ENCODE measurements around the gene KRT39. TPM values are rescaled to one million over a fixed set of nuclear protein-coding genes. Genes with fewer than 3 reads are reported as not detected.
A peak's percentile ranks its signal among the peaks of the same experiment; 100 is the strongest.

Gene KRT39
- total and polyA plus RNA-seq, 2 of the 13 experiments (the other 11 are each of a cell fraction or from before 2014, with no cell fraction given) = 0.07 to 1.2 TPM

DNA sequence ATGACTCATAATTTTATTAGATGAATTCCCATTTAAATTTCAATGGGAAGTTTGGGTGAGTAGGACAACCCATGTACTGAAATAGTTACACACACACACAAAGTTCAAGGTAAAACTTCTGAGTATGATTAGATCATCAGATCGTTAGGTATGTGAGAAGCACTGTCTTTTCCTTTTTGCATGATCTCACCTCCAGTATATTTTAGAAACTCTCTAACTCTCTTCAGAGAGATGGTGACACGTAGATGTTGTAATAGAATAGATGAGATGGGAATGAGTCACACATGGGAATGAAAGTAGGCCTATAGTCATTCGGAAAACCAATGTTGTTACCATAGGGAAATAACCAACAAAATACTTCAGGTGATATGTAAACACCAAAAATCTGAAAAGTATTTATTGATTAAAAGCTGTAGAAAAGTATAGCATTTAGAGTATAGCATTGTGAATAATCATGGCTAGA is 51.5 kb downstream of the KRT39 start (continued):
- TF ChIP-seq ZNF564 (CRISPR knock-in tag; IDR thresholded peaks at IDR 0.05) (no peak), ZNF563 (CRISPR knock-in tag; IDR thresholded peaks at IDR 0.05) (no peak), ZNF598 (CRISPR knock-in tag; IDR thresholded peaks at IDR 0.05; ENCODE audit: borderline replicate concordance) (no peak), ESRRA (CRISPR knock-in tag; IDR thresholded peaks at IDR 0.05; ENCODE audit: low read depth) (no peak), SOX13 (IDR thresholded peaks at IDR 0.05) (no peak), SOX13 (CRISPR knock-in tag; conservative IDR thresholded peaks at IDR 0.05 in 1 of 2, IDR thresholded peaks at IDR 0.05 in 1 of 2) (peak in 1 of 2 experiments; percentile 53; a peak in 2 of 4 replicates), CREM (IDR thresholded peaks at IDR 0.05) (peak; percentile 45; the same call in 1 of the 2 replicates), CREM (CRISPR knock-in tag; IDR thresholded peaks at IDR 0.05) (no peak), SSRP1 (CRISPR knock-in tag; IDR thresholded peaks at IDR 0.05) (0 out of 2 replicates have a peak, but pooled peaks have one; percentile 46), ZNF44 (CRISPR knock-in tag; IDR thresholded peaks at IDR 0.05) (no peak), IKZF4 (CRISPR knock-in tag; IDR thresholded peaks at IDR 0.05; ENCODE audit: borderline replicate concordance, low read depth, not compliant biosample characterization) (no peak), SOX5 (CRISPR knock-in tag; IDR thresholded peaks at IDR 0.05; ENCODE audit: borderline replicate concordance) (peak; percentile 66), ZC3H13 (CRISPR knock-in tag; IDR thresholded peaks at IDR 0.05) (no peak), SYNCRIP (IDR thresholded peaks at IDR 0.05; ENCODE audit: insufficient read depth, low read depth, low read length) (no peak)
- TF ChIP-seq, protein P1, sequence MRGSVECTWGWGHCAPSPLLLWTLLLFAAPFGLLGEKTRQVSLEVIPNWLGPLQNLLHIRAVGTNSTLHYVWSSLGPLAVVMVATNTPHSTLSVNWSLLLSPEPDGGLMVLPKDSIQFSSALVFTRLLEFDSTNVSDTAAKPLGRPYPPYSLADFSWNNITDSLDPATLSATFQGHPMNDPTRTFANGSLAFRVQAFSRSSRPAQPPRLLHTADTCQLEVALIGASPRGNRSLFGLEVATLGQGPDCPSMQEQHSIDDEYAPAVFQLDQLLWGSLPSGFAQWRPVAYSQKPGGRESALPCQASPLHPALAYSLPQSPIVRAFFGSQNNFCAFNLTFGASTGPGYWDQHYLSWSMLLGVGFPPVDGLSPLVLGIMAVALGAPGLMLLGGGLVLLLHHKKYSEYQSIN (CRISPR knock-in tag; IDR thresholded peaks at IDR 0.05; ENCODE audit: borderline replicate concordance) = no peak
- TF ChIP-seq, protein P2, sequence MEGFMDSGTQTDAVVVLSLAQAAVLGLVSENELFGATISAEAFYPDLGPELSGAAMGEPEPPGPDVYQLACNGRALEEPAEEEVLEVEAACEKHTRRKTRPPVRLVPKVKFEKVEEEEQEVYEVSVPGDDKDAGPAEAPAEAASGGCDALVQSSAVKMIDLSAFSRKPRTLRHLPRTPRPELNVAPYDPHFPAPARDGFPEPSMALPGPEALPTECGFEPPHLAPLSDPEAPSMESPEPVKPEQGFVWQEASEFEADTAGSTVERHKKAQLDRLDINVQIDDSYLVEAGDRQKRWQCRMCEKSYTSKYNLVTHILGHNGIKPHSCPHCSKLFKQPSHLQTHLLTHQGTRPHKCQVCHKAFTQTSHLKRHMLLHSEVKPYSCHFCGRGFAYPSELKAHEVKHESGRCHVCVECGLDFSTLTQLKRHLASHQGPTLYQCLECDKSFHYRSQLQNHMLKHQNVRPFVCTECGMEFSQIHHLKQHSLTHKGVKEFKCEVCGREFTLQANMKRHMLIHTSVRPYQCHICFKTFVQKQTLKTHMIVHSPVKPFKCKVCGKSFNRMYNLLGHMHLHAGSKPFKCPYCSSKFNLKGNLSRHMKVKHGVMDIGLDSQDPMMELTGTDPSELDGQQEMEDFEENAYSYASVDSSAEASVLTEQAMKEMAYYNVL (CRISPR knock-in tag; IDR thresholded peaks at IDR 0.05; ENCODE audit: borderline replicate concordance) = no peak
- TF ChIP-seq, protein P3, sequence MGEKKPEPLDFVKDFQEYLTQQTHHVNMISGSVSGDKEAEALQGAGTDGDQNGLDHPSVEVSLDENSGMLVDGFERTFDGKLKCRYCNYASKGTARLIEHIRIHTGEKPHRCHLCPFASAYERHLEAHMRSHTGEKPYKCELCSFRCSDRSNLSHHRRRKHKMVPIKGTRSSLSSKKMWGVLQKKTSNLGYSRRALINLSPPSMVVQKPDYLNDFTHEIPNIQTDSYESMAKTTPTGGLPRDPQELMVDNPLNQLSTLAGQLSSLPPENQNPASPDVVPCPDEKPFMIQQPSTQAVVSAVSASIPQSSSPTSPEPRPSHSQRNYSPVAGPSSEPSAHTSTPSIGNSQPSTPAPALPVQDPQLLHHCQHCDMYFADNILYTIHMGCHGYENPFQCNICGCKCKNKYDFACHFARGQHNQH (CRISPR knock-in tag; IDR thresholded peaks at IDR 0.05) = no peak
- TF ChIP-seq, protein P4, sequence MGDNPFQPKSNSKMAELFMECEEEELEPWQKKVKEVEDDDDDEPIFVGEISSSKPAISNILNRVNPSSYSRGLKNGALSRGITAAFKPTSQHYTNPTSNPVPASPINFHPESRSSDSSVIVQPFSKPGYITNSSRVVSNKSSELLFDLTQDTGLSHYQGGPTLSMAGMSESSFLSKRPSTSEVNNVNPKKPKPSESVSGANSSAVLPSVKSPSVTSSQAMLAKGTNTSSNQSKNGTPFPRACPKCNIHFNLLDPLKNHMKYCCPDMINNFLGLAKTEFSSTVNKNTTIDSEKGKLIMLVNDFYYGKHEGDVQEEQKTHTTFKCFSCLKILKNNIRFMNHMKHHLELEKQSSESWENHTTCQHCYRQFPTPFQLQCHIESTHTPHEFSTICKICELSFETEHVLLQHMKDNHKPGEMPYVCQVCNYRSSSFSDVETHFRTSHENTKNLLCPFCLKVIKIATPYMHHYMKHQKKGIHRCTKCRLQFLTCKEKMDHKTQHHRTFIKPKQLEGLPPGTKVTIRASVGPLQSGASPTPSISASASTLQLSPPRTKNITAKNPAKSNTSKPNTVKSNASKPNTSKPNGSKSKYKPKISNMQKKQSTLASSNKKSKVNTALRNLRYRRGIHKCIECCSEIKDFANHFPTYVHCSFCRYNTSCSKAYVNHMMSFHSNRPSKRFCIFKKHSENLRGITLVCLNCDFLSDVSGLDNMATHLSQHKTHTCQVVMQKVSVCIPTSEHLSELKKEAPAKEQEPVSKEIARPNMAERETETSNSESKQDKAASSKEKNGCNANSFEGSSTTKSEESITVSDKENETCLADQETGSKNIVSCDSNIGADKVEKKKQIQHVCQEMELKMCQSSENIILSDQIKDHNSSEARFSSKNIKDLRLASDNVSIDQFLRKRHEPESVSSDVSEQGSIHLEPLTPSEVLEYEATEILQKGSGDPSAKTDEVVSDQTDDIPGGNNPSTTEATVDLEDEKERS (CRISPR knock-in tag; IDR thresholded peaks at IDR 0.05) = no peak
- TF ChIP-seq, protein P5, sequence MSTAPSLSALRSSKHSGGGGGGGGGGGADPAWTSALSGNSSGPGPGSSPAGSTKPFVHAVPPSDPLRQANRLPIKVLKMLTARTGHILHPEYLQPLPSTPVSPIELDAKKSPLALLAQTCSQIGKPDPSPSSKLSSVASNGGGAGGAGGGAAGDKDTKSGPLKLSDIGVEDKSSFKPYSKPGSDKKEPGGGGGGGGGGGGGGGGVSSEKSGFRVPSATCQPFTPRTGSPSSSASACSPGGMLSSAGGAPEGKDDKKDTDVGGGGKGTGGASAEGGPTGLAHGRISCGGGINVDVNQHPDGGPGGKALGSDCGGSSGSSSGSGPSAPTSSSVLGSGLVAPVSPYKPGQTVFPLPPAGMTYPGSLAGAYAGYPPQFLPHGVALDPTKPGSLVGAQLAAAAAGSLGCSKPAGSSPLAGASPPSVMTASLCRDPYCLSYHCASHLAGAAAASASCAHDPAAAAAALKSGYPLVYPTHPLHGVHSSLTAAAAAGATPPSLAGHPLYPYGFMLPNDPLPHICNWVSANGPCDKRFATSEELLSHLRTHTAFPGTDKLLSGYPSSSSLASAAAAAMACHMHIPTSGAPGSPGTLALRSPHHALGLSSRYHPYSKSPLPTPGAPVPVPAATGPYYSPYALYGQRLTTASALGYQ (CRISPR knock-in tag; IDR thresholded peaks at IDR 0.05) = no peak

Measured in HepG2 (cell line).